NCI-H2081 treated with DMSO at 0.1 percent for 48 hours (cell line): ENCODE measurements around the gene XYLT2.
"Not testable (repeated sequence)": the region's sequence is repeated elsewhere in the genome, so short reads cannot be mapped to it uniquely, and the experiment has no call there.

Source experiments
- DNase-seq: peaks from one replicate; lab custom pipeline; 2025; lab: John Stamatoyannopoulos, UW

The XYLT2 gene

GRCh38 chr17:50345432-50346312 is at the start of gene XYLT2:
TSS of gene XYLT2 (plus strand) at chr17:50346126. CDS start at chr17:50346141, 15 bp downstream.
- DNase-seq = peak; percentile 23

GRCh38 chr17:50297407-50297865 is 48.5 kb upstream of the XYLT2 start:
- DNase-seq = peak; percentile 31

GRCh38 chr17:50298018-50298417 is 47.9 kb upstream of the XYLT2 start:
- DNase-seq = no peak

- no peak for DNase-seq
Measured at GRCh38 chr17:50299776-50300175, 46.1 kb upstream of the XYLT2 start.

- DNase-seq = not testable (repeated sequence)
Measured at GRCh38 chr17:50300824-50301223, 45.1 kb upstream of the XYLT2 start.

GRCh38 chr17:50301891-50302584 is 43.9 kb upstream of the XYLT2 start:
- DNase-seq = no peak

GRCh38 chr17:50303051-50303450 is 42.9 kb upstream of the XYLT2 start:
- DNase-seq = no peak

- DNase-seq = no peak
Measured at GRCh38 chr17:50303596-50303995, 42.3 kb upstream of the XYLT2 start.

- DNase-seq = no peak
Measured at GRCh38 chr17:50304781-50305404, 41.0 kb upstream of the XYLT2 start.

DNA sequence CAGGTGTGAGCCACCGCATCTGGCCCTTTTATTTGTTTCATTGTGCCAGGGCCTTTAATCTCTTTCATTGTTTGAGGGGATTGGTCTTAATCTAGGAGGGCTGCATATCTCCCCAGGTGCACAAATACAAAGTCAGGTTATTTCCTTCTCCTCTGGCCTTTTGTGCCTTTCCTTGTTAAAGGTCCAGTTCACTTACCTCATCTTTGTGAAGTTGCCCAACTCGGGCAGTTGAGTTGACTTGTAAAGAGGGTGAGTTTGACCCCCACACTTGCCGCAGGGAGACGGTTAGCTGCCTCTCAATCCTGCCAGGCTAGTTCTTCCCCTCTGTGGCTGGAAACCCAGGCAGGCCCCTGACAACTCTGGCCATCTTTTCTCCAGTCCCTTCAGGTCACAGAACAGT is 38.3 kb upstream of the XYLT2 start:
- no peak for DNase-seq

DNA sequence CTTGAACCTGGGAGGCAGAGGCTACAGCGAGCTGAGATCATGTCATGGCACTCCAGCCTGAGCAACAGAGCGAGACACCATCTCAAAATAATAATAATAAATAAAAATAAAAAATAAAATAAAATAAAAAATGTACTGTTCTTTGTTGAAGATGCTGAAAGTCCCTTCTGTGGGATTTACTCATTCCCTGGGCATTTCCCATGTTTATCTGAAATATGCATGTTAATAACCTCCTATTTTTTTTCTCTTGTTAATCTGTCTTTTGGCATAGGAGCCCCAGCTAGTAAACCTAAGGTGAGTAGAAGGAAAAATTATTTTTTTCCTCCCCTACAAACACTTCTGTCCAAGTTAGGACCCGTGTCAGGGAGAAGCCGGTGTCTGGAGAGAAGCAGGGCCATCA is 37.3 kb upstream of the XYLT2 start:
- DNase-seq = no peak

DNA sequence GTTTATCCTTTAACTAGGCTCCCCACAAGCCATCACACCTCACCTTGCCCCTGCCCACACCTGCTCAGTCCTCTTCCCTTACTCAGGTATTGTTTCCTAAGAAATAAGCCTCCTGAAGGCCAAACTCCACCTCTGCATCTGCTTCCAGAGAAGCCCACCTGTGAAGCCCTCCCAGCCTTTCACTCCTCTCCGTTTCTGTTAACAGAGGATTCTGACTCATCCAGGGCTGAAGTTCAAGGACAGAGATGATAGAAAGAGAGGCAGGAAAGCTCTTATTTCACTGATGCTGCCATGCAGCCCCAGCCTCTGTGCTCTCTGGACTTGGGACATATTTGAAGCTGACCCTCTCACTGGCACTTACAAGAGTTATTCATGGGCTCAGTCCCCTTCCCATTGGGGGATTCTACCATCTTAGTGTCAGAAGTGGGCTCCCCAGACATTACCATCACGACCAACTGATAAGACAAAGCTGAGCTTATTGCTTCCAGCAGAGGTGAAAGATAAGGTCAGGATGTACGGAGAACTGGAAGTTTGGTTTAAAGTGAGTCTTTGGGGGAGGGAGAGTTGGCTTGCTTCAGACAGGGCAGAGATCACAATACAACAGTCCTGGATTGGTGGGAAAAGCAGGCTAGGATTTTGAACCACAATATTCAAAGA is 35.3 kb upstream of the XYLT2 start:
- no peak for DNase-seq

- DNase-seq = no peak
Measured at GRCh38 chr17:50311112-50311460, 34.8 kb upstream of the XYLT2 start.

DNA sequence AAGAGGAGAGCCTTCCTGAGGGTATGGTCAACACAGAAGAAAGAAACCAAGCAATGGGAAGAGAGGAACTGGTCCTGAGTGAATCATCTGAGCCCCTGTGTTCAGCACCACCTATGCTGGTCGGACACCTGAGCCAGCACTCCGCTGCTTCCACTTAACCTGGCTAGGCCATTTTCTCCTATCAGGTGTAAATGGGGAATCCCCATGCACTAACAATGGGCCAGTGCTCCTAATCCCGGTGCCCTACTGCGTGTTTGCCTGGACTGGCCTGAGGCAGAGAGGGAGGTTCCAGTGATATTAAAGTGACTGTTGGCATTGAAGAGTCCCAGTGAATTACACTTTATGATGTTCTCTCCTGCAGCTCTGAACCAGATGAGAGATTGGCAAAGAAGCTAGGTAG is 34.4 kb upstream of the XYLT2 start:
- DNase-seq = no peak

DNA sequence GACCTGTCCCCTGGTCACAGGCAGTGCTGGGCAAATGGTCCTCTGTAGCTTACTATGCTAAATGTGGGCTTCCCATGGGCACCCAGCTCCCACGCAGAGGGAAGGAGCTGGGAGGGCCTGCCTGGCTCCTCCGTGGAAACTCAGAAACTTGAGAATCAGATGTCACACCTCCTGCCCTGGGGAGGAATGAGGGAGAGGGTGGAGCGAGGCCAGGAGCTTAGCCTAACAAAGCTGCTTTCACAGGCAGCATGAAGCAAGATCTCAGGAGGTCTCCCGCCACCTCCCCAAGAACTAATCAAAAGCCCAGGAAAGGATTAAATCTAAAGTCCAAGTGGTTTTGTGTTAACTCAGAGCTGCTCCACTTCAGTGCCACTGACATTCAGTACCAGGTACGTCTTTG is 33.6 kb upstream of the XYLT2 start:
- no peak for DNase-seq

GRCh38 chr17:50314456-50315011 is 31.4 kb upstream of the XYLT2 start:
- DNase-seq = no peak

- no peak for DNase-seq
Measured at GRCh38 chr17:50316016-50316587, 29.8 kb upstream of the XYLT2 start.

GRCh38 chr17:50316660-50317059 is 29.3 kb upstream of the XYLT2 start:
- DNase-seq = not testable (repeated sequence)

- DNase-seq = no peak
Measured at GRCh38 chr17:50317121-50317520, 28.8 kb upstream of the XYLT2 start.

DNA sequence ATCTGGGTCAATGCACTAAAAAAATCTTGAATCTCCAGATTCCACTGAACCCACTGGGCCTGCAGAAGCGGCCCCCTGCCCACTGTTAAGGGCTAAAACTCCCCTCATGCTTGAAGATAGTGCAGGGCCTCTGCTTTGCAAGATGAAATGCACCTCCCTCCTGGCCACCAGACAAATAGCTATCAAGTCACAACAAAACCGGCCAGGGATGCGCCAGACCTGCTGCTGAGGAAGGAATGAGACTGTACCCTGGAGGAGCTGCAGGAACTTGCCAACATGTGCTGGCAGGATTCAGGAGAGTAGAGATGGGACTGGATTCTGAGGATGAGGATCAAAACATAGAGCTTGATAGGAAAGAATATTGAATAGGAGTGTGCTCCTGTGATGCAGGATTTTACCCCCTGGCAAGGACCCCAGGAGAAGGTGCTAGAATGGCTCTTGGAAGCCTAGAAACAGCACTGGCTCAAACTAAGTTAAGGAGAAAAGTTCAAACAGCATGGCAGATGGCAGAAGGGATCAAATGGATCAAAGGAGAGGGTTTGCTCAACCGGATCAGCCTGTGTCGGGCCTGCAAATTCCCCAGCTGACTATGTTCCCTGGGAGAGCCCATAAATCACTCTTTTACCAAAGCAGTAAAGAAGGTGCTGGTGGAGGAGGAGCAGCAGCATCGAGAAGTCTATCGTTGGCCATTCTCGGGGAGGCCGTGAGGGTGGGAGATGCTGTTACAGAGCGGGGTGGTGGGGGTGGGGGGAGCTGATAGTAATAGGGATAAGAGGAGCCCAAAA is 27.2 kb upstream of the XYLT2 start:
- DNase-seq = no peak
